Stimulated activated CD4-positive, alpha-beta T cell treated with anti-CD3 and anti-CD28 coated beads, Interleukin-4, amount 100 ng/mL, for 24 hours (primary cell): ENCODE results near the gene USP11.

Experiments
- DNase-seq: peaks from one replicate; pipeline ENCODE4 v3.0.0-alpha.2; 2020

Gene USP11

GRCh38 chrX:47232803-47233332 lies at the start of gene USP11:
Gene USP11 (plus strand): TSS chrX:47233009. CDS start chrX:47233044, 35 bp downstream.
- peak; percentile 28 for DNase-seq

- DNase-seq: no peak
Observed at GRCh38 chrX:47184486-47184885, 48.3 kb upstream of the USP11 start.

GRCh38 chrX:47185241-47185640 lies 47.6 kb upstream of the USP11 start:
- no peak for DNase-seq

- no peak for DNase-seq
Observed at GRCh38 chrX:47186096-47186740, 46.6 kb upstream of the USP11 start.

GRCh38 chrX:47187106-47187677 lies 45.6 kb upstream of the USP11 start:
- DNase-seq: no peak

- no peak for DNase-seq
Observed at GRCh38 chrX:47189906-47190305, 42.9 kb upstream of the USP11 start.

- DNase-seq: peak; percentile 85
Observed at GRCh38 chrX:47190445-47191269, 42.2 kb upstream of the USP11 start.

- DNase-seq: peak; percentile 61
Observed at GRCh38 chrX:47191331-47191730, 41.5 kb upstream of the USP11 start.

- no peak for DNase-seq
Observed at GRCh38 chrX:47191806-47192401, 40.9 kb upstream of the USP11 start.

GRCh38 chrX:47193475-47194193 lies 39.2 kb upstream of the USP11 start, which contains the start of gene UBA1:
Gene UBA1 (plus strand): TSS chrX:47193829. CDS start chrX:47198803, 4,974 bp downstream.
- peak; percentile 93 for DNase-seq

GRCh38 chrX:47194194-47194787 lies 38.5 kb upstream of the USP11 start:
- DNase-seq: no peak

- DNase-seq: no peak
Observed at GRCh38 chrX:47196098-47196497, 36.7 kb upstream of the USP11 start.

GRCh38 chrX:47197526-47197925 lies 35.3 kb upstream of the USP11 start:
- no peak for DNase-seq

- no peak for DNase-seq
Observed at GRCh38 chrX:47198026-47198686, 34.7 kb upstream of the USP11 start.

GRCh38 chrX:47198687-47199080 lies 34.1 kb upstream of the USP11 start:
- no peak for DNase-seq

GRCh38 chrX:47199286-47199685 lies 33.5 kb upstream of the USP11 start:
- no peak for DNase-seq

- no peak for DNase-seq
Observed at GRCh38 chrX:47200385-47201150, 32.2 kb upstream of the USP11 start.

GRCh38 chrX:47201345-47201944 lies 31.4 kb upstream of the USP11 start:
- DNase-seq: no peak

GRCh38 chrX:47202316-47202715 lies 30.5 kb upstream of the USP11 start:
- no peak for DNase-seq

- DNase-seq: no peak
Observed at GRCh38 chrX:47202877-47203276, 29.9 kb upstream of the USP11 start.
